G401 (cell line): ENCODE measurements around the gene AGPAT4. TPM values are rescaled to one million over a fixed set of nuclear protein-coding genes. Genes with fewer than 3 reads are reported as not detected.
"Not testable (repeated sequence)": the region's sequence is repeated elsewhere in the genome, so short reads cannot be mapped to it uniquely, and the experiment has no call there.

Source experiments
- DNase-seq: peaks from one replicate; pipeline ENCODE4 v3.0.0-alpha.2; 2015; ENCODE audit warnings: low spot score
- in situ Hi-C: cut with HindIII; loops from 2 replicates; pipeline ENCODE4 v1.10.0; 2016; ENCODE audit warnings: low sequenced_read_pairs, mixed read lengths
- total RNA-seq: library from RNA; depleted of rRNA; stranded (reverse); fragments of >200 nt; shearing (Covaris generic); gene quantifications from 2 replicates; pipeline ENCODE4 v1.2.3, GENCODE V29; 2014

AGPAT4 gene
- total RNA-seq, 1 experiment from 2014 or later: 3.6 TPM

- DNase-seq: peak; percentile 81
Observed at GRCh38 chr6:161233986-161234661, 39.7 kb downstream of the AGPAT4 start.

DNA sequence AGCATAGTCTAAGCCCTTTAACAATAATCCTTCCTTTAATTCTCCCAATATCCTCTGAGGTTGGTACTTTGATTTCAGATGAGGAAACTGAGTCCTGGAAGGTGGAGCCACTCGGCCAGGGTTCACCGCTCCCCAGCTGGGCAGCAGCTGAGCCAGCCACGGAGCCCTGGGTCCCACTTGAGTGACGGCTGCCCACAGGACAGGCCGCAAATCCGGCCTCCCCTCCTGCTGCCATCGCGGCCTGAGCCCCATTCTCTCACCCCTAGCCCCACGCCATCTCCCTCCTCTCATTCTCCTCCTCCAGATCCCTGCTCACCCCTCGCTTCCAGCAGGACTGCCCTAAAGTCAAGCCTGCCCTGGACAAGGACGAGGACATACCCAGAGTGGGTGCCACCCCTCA is 41.4 kb downstream of the AGPAT4 start:
- no peak for DNase-seq
- in situ Hi-C loops: no loop called here

More at GRCh38 chr6:161233986-161234661, 39.7 kb downstream of the AGPAT4 start:
- in situ Hi-C loops: no loop called here

DNA sequence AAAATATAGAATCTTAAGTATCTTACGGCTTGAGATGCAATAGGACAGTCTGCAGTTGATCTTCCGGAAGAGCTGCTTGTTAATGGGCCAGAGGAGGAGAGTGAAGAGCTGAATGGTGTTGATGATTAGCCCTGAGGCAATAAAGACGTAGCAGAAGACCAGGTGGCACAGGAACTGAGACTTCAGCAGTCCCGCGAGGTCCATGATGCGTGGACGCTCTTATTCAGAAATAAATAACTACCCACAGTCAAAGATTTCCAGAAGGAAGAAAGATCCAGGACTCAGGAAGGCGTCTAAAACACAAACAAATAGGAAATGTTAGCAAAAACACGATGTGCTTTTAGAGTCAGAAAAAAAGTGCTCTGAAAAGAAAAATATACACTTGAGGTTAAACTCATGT is 41.9 kb downstream of the AGPAT4 start:
- in situ Hi-C loops: no loop called here
- DNase-seq: no peak

- in situ Hi-C loops: no loop called here
- no peak for DNase-seq
Observed at GRCh38 chr6:161230339-161230738, 43.5 kb downstream of the AGPAT4 start.

DNA sequence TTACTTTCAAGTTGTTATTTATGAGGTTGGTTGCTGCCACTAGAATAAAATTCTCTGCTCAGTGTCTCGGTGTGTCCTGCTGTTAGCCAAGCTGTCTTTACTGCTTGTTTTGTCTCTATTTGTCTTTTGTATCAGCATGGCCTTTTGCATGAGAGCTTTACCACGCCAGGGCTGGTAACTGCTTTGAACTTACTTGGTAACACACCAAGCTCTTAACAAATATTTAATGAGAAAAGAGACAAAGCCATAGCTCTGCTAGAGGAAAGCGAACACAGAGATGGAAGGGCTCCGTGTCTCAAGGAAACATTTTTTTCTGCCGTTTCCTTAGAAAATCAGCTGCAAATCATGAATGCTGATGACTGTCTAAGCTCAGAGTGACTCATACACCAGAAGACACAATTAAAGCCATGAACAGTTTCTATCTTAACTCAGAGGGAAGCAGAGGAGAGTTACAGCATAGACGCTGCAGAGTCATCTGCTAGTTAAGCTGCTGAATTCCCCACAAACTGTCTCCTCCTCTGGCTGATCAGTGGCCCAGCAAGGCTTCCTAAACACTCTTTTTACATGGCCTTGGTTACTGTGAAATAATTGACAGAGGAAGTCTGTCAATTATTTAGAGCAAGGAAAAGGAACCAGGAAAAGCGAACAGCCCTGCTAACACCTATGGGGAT is 44.8 kb downstream of the AGPAT4 start:
- DNase-seq: peak; percentile 92
- in situ Hi-C loops: no loop called here

GRCh38 chr6:161228096-161228495 is 45.8 kb downstream of the AGPAT4 start:
- peak; percentile 83 for DNase-seq
- in situ Hi-C loops: no loop called here

DNA sequence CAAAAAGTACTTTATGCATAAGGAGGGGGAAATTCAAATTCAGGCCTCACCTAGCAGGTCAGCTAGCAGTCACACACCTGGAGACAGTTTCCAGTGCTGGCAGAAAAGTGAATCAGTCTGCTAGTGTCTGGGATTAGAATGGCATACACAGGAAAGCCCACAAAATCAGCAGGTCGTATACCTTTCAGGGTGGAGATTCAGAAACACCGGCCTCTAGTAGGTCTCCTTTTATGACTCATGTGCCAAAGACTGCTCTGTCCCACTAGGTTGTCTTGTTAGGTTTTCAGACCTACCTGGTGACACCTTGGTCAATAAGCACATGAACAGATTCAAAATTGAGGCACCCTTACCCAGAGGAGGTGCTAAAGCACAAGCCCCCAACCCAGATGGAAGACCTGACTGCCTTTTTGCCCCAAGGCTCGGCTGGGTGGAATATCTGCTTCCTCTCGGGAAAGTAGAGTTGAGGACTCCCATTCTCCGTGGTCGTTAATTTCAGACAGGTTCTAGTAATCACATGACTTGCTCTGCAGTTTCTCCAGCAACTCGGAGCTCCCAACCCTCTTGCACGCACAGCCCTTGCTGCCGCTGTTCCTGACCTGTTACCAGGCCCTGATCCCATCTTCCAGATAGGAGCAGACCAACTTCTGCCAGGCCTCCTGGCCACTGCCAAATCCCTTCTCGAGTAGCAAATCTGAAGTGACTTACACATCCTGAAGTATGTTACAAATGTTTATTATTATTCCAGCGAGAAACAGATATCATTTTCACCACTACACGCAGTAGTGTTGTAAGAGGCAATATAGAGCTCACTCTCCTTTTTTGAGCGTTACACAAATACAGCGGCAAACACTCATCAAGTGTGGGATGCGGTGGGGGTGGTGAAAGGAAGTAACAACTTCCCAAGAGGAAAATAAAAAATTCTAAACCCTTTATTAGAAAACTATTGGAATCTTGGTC is 46.6 kb downstream of the AGPAT4 start:
- in situ Hi-C loops: no loop called here
- DNase-seq: peak; percentile 53

GRCh38 chr6:161226009-161226964 is 47.6 kb downstream of the AGPAT4 start:
- DNase-seq: no peak

DNA sequence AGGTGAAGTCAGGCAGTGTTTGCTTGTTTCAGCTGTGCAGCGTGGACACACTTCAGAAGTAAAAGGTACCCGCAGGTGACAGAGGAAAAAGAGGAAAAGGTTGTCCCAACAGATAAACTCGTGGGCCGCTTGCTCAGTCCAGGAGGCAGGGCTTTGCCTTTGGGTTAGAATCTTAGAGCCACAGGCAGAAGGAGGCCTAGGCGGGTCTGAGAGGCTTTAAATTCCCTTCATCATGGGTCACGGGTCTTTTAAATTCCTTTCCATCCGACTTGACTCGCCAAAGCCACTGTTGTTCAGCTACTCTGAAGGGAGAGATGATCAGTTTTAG is 48.2 kb downstream of the AGPAT4 start:
- DNase-seq: no peak
- in situ Hi-C loops: no loop called here

More at GRCh38 chr6:161226009-161226964, 47.6 kb downstream of the AGPAT4 start:
- in situ Hi-C loops: no loop called here

GRCh38 chr6:161224951-161225680 is 48.7 kb downstream of the AGPAT4 start:
- DNase-seq, in situ Hi-C loops: not testable (repeated sequence)

DNA sequence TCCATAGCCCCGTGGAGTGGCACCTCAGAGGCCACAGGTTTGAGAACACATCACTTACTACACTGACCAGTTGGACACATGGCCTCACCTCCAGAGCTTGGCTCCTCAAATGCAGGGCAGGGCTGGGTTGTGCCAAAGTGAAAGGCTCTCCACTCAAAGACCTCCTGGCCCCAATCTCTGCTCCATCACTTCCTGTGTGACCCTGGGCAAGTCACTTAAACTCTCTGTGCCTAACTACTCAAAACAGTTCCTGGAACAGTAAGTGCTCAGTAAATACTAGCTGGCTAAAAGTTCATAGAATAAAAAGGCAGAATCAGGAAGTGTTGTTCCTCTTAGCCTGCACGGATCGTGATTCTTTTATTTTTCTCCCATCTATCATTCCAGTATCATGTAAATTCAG is 50.2 kb downstream of the AGPAT4 start:
- in situ Hi-C loops: no loop called here
- no peak for DNase-seq

DNA sequence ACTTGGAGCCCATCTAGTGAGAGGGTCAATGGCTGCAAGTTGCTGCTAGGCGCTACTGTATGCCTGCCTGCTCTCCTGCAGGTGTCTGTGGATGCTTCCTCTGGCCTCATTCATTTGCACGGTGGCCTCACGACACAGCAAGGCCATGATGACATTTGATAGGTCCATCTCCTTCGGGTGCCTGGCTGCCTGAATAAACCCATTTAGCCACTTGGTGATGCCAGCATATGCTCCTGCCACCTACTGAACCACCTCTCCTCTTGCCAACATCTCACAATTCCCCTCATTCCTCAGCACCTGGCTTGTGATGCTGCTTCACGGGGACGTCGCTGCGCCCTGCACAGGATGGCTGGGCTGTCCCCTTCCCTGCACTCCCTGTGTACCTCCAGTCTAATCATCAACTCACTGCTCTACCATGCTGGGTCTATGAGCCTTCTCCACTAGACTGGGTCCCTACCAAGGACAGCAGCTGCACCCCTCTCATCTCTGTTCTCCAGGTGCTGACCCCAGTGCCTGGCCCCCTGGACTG is 51.1 kb downstream of the AGPAT4 start:
- in situ Hi-C loops: no loop called here
- DNase-seq: peak; percentile 87

- in situ Hi-C loops: no loop called here
- DNase-seq: no peak
Observed at GRCh38 chr6:161220346-161220745, 53.5 kb downstream of the AGPAT4 start.

DNA sequence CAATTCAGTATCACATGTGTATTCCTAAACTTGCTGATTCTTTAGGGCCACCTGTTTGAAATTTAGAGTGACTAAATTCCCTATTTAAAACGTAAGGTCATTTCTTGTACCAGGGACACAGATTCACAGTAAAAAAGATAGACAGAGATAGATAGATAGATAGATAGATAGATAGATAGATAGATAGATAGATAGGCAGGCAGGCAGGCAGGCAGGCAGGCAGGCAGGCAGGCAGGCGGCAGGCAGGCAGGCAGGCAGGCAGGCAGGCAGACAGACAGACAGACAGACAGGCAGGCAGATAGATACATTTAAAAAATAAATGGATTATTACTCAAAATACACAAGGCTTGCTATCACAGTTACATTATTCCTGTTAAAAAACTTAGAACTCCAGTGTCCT is 54.2 kb downstream of the AGPAT4 start:
- in situ Hi-C loops: no loop called here
- no peak for DNase-seq

DNA sequence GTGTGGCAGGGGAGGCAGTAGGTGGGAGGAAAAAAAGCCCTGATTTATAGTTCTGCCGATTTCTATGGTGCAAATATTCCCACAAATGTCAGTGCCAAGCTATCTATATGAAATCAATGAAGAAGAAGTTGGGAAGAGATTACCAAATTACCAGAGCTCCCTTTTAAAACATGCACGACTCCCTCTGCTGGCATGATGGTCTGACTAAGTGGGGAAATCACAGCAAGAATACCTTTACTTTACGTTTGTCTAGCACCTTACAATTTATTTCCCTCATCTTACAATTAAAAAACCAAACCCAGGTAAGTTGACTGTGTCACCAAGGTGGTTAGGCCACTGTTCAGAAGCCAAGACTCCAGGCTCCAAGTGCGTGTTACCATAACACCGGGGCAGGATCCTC is 55.6 kb downstream of the AGPAT4 start:
- DNase-seq: no peak
- in situ Hi-C loops: no loop called here

GRCh38 chr6:161217628-161218027 is 56.2 kb downstream of the AGPAT4 start:
- in situ Hi-C loops: no loop called here
- DNase-seq: no peak

GRCh38 chr6:161216616-161217205 is 57.1 kb downstream of the AGPAT4 start:
- in situ Hi-C loops: no loop called here
- no peak for DNase-seq
